ENCODE data around the gene NLGN1. TPM values are rescaled to one million over a fixed set of nuclear protein-coding genes. Genes with fewer than 3 reads are reported as not detected.

Gene NLGN1
- total RNA-seq, 1 experiment from 2014 or later = not detected

DNA sequence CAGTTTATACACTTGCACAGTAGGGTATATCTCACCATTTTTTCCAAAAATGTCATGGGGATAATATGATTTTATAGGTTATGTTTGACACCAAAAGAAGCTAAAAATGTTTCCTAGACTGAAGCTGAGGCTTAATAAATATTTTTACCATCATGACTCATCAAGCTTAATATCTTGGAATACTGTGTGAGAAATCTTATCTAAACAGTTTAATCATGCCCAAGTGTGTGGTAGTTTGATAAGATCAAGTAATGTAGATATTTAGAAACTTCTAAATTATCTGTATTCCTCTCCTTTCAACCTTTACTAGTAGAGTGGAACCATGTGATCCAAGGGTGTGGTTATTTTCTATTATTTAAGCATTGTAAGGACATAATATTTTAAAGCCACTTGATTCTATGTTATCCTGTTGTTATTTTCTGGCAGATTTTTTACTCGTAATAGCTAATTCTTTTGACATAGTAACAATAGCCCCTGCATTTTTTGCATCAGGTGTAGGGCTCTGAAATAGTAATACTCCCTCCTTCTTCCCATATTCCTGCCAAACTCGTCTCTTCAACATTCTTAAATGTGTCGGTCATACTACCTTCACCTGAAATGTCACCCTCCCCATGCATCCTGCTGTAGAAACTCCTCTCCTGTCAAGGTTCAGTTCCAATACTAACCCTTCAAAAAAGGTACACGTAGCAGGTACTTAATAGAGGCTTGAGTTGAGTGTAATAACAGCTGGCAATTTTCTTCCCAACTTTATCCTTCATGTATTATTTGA lies 729.6 kb downstream of the NLGN1 start:
- Mint-ChIP-seq H3K27ac (ENCODE audit: low read depth, unreplicated experiment) (no peak overlapping the region), H3K27me3 (ENCODE audit: insufficient read depth, unreplicated experiment) (no peaks in the 10 kb centered on the region), H3K4me3 (ENCODE audit: unreplicated experiment) (no peak overlapping the region), H3K4me1 (ENCODE audit: insufficient read depth, unreplicated experiment) (no peaks in the 10 kb centered on the region), H3K9me3 (ENCODE audit: unreplicated experiment) (no peaks in the 10 kb centered on the region), H3K36me3 (ENCODE audit: insufficient read depth, unreplicated experiment) (no peaks in the 10 kb centered on the region)
- no peak for DNase-seq (ENCODE audit: unreplicated experiment)
- TF ChIP-seq, protein P1, sequence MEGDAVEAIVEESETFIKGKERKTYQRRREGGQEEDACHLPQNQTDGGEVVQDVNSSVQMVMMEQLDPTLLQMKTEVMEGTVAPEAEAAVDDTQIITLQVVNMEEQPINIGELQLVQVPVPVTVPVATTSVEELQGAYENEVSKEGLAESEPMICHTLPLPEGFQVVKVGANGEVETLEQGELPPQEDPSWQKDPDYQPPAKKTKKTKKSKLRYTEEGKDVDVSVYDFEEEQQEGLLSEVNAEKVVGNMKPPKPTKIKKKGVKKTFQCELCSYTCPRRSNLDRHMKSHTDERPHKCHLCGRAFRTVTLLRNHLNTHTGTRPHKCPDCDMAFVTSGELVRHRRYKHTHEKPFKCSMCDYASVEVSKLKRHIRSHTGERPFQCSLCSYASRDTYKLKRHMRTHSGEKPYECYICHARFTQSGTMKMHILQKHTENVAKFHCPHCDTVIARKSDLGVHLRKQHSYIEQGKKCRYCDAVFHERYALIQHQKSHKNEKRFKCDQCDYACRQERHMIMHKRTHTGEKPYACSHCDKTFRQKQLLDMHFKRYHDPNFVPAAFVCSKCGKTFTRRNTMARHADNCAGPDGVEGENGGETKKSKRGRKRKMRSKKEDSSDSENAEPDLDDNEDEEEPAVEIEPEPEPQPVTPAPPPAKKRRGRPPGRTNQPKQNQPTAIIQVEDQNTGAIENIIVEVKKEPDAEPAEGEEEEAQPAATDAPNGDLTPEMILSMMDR (IDR thresholded peaks at IDR 0.05; ENCODE audit: unreplicated experiment) = no peak
- ChIA-PET CTCF (interaction anchor here (0.6 to 1.5 kb wide), 5 partner anchors 12 to 1361 kb away, joined by 3 to 4 read pairs (median 3); no protein-coding TSS in a partner anchor), POLR2A (no interaction called here)
- intact Hi-C loops (cut with micrococcal nuclease) = loop anchor here (10.0 kb wide), 1 partner anchor 488 kb away; no protein-coding TSS in a partner anchor
- no TSS peak for BruUV-seq (replicated peaks)

DNA sequence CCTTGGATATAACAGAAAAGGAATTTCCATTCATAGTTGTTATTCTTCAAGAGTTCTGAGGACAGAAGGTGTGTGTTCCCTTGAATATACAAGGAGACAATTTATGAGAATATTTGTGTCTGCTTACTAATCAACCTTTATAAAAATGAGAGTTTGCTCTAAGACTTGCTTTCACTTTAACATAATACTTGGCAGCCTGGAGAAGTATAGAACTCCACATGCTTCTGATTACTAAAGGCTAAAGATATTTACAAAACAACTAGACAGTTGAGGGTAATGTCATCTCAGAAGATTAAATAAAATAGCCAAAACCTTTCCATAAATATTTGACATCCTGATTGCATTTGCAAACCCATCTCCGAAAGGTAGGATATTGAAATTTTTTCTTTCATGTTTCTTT lies 734.5 kb downstream of the NLGN1 start:
- no TSS peak for BruUV-seq (replicated peaks)
- no peaks in the 10 kb centered on the region for H3K36me3 Mint-ChIP-seq (ENCODE audit: insufficient read depth, unreplicated experiment)
- DNase-seq (ENCODE audit: unreplicated experiment) = no peak
- H3K27ac Mint-ChIP-seq (ENCODE audit: low read depth, unreplicated experiment) = no peak overlapping the region
- TF ChIP-seq, protein P1 (IDR thresholded peaks at IDR 0.05; ENCODE audit: unreplicated experiment) = no peak
- no peaks in the 10 kb centered on the region for H3K4me1 Mint-ChIP-seq (ENCODE audit: insufficient read depth, unreplicated experiment)
- intact Hi-C loops (cut with micrococcal nuclease) = no loop called here
- POLR2A ChIA-PET = no interaction called here
- no peaks in the 10 kb centered on the region for H3K27me3 Mint-ChIP-seq (ENCODE audit: insufficient read depth, unreplicated experiment)
- CTCF ChIA-PET = no interaction called here
- no peaks in the 10 kb centered on the region for H3K9me3 Mint-ChIP-seq (ENCODE audit: unreplicated experiment)
- no peak overlapping the region for H3K4me3 Mint-ChIP-seq (ENCODE audit: unreplicated experiment)

DNA sequence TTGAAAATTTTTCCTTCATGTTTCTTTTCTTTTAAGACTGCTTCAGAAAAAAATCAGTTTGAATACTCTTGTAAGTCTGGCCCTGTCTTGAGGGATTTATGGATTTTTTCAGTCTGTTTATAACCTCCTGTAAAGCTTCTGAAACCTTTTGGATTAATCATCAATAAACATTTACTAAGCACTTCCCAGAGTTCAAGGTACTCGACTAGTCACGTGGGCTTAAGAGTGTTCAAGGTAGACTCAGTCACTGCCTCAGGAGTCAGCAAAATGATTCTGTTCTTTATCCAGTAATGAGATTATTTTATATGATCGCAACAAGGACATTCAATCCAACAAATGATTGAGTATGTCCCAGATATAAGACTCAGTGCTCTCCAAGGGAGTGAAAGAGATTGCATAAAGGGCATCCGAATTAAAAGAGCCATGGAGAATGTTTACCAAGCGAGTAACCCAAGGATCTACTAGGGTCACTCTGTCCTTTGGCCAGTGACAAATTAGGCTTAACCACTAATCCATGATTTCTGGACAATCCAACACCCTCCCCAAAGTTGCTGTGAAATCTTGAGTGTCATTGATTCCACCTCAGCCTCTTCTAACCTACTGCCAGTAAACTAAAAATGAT lies 735.0 kb downstream of the NLGN1 start:
- POLR2A ChIA-PET = no interaction called here
- Mint-ChIP-seq H3K27me3 (ENCODE audit: insufficient read depth, unreplicated experiment) (no peaks in the 10 kb centered on the region), H3K36me3 (ENCODE audit: insufficient read depth, unreplicated experiment) (no peaks in the 10 kb centered on the region), H3K27ac (ENCODE audit: low read depth, unreplicated experiment) (no peak overlapping the region), H3K9me3 (ENCODE audit: unreplicated experiment) (no peaks in the 10 kb centered on the region), H3K4me3 (ENCODE audit: unreplicated experiment) (no peak overlapping the region), H3K4me1 (ENCODE audit: insufficient read depth, unreplicated experiment) (no peaks in the 10 kb centered on the region)
- TF ChIP-seq, protein P1 (IDR thresholded peaks at IDR 0.05; ENCODE audit: unreplicated experiment) = no peak
- CTCF ChIA-PET = no interaction called here
- intact Hi-C loops (cut with micrococcal nuclease) = no loop called here
- no peak for DNase-seq (ENCODE audit: unreplicated experiment)
- BruUV-seq (replicated peaks) = no TSS peak

DNA sequence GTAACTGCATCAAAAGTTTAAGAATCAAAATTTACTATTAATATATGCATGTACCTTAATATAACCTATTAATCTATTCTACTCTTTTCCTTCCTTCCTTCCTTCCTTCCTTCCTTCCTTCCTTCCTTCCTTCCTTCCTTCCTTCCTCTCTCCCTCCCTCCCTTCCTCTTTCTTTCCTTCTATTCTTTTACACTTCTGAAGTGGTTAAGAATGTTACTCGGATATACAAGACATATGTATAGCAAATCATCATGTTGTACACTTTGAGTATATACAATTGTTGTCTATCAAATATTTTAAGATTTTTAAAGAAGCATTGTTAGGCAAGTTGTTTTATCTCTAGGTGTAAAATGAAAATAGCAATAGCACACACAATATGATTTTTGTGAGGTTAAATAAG lies 748.5 kb downstream of the NLGN1 start:
- POLR2A ChIA-PET = no interaction called here
- H3K27me3 Mint-ChIP-seq (ENCODE audit: insufficient read depth, unreplicated experiment) = no peaks in the 10 kb centered on the region
- TF ChIP-seq, protein P1 (IDR thresholded peaks at IDR 0.05; ENCODE audit: unreplicated experiment) = no peak
- intact Hi-C loops (cut with micrococcal nuclease) = no loop called here
- H3K4me1 Mint-ChIP-seq (ENCODE audit: insufficient read depth, unreplicated experiment) = no peaks in the 10 kb centered on the region
- H3K36me3 Mint-ChIP-seq (ENCODE audit: insufficient read depth, unreplicated experiment) = no peaks in the 10 kb centered on the region
- no TSS peak for BruUV-seq (replicated peaks)
- no peak for DNase-seq (ENCODE audit: unreplicated experiment)
- H3K27ac Mint-ChIP-seq (ENCODE audit: low read depth, unreplicated experiment) = no peak overlapping the region
- CTCF ChIA-PET = no interaction called here
- H3K4me3 Mint-ChIP-seq (ENCODE audit: unreplicated experiment) = no peak overlapping the region
- no peaks in the 10 kb centered on the region for H3K9me3 Mint-ChIP-seq (ENCODE audit: unreplicated experiment)

Data from MCF 10A (cell line).